CD4-positive, CD25-positive, alpha-beta regulatory T cell (primary cell): Measurements from ENCODE around the gene ACTN1. TPM values are rescaled to one million over a fixed set of nuclear protein-coding genes. Genes with fewer than 3 reads are reported as not detected.

Experiments
- ATAC-seq, 2 donors: fragments of 150-1000 bp; cut with Tn5 transposase; one replicate each; pipeline ENCODE4 v1.10.0; 2021; ENCODE audit warnings: low read depth in 2 of 2, moderate number of reproducible peaks in 2 of 2, moderate library complexity in 1 of 2
- DNase-seq, 3 donors: peaks; one replicate each; pipeline versions ENCODE4 v3.0.0 to v3.0.0-alpha.2; 2012 to 2022; ENCODE audit warnings: mixed read lengths in 1 of 3
- H3K27ac ChIP-seq: one replicate; pipeline ENCODE4 v1.7.0; 2013; ENCODE audit warnings: mild to moderate bottlenecking, low read length; ENCODE audit not compliant: insufficient read depth, poor library complexity, severe bottlenecking
- H3K27me3 ChIP-seq: one replicate; pipeline ENCODE4 v1.7.0; 2013; ENCODE audit warnings: low read length; ENCODE audit not compliant: control insufficient read depth, insufficient read depth
- H3K36me3 ChIP-seq: one replicate; pipeline ENCODE4 v1.7.0; 2013; ENCODE audit warnings: mild to moderate bottlenecking, low read length, moderate library complexity; ENCODE audit not compliant: control insufficient read depth, insufficient read depth
- H3K4me1 ChIP-seq: 2 replicates; pipeline ENCODE4 v1.7.0; 2013; ENCODE audit warnings: mild to moderate bottlenecking, low read length; ENCODE audit not compliant: insufficient read depth, control insufficient read depth, poor library complexity, severe bottlenecking
- H3K4me3 ChIP-seq: one replicate; pipeline ENCODE4 v1.7.0; 2013; ENCODE audit warnings: low read depth, mild to moderate bottlenecking, low read length, moderate library complexity
- H3K9me3 ChIP-seq, 2 experiments: 1 replicate in 1 of 2; 2 replicates in 1 of 2; pipeline ENCODE4 v1.7.0; 2013; ENCODE audit warnings: low read length in 2 of 2, mild to moderate bottlenecking in 1 of 2, moderate library complexity in 1 of 2; ENCODE audit not compliant: control insufficient read depth in 2 of 2
- H3K27ac Mint-ChIP-seq, 3 donors: one replicate each; pipeline ENCODE4 v1.8.0; 2020 to 2022; ENCODE audit warnings: mild to moderate bottlenecking in 3 of 3, mixed read lengths in 3 of 3, moderate library complexity in 2 of 3
- H3K27me3 Mint-ChIP-seq: one replicate; pipeline ENCODE4 v1.8.0; 2022; ENCODE audit warnings: mild to moderate bottlenecking, mixed read lengths
- H3K36me3 Mint-ChIP-seq: one replicate; pipeline ENCODE4 v1.8.0; 2020; ENCODE audit warnings: mixed read lengths
- H3K4me1 Mint-ChIP-seq, 4 donors: one replicate each; pipeline ENCODE4 v1.8.0; 2020 to 2022; ENCODE audit warnings: mixed read lengths in 4 of 4, mild to moderate bottlenecking in 1 of 4
- H3K4me3 Mint-ChIP-seq, 4 donors: one replicate each; pipeline ENCODE4 v1.8.0; 2020 to 2022; ENCODE audit warnings: mild to moderate bottlenecking in 4 of 4, mixed read lengths in 4 of 4, moderate library complexity in 3 of 4
- H3K9me3 Mint-ChIP-seq, 7 donors: one replicate each; pipeline ENCODE4 v1.8.0; 2020 to 2022; ENCODE audit warnings: mixed read lengths in 7 of 7, mild to moderate bottlenecking in 3 of 7, moderate library complexity in 2 of 7
- polyA plus RNA-seq, 4 donors: library from polyadenylated mRNA; unstranded; fragments of 300-500 nt; fragmentation: Illumina TruSeq; gene quantifications; one replicate each; pipeline ENCODE4 v1.2.3, GENCODE V29; 2021
- total RNA-seq: library from RNA; stranded (reverse); gene quantifications from one replicate; pipeline ENCODE4 v1.2.3, GENCODE V29; 2022

Gene ACTN1
- total and polyA plus RNA-seq, 5 donors from 2014 or later = 28.3 to 78.8 (median 47.5) TPM

DNA sequence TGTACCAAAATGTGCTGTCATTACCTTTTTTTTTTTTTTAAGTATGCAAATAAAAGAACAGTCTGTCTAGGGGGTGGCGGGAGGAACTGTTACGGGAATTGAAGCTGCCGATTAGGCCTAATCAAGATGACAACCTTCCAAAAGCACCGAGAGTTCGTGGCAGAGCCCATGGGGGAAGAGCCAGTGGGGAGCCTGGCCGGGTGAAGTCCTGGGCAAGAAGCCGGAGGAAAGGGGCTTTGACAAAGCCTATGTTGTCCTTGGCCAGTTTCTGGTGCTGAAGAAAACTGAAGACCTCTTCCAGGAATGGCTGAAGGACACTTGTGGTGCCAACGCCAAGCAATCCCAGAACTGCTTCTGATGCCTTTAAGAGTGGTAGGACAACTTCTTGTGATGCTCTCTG is 42.6 kb downstream of the ACTN1 start:
- no peak for DNase-seq
- peaks cover 5% of the 10 kb centered on the region for H3K36me3 Mint-ChIP-seq
- H3K27me3 Mint-ChIP-seq = no peaks in the 10 kb centered on the region
- H3K4me1 Mint-ChIP-seq = peaks cover 1 to 89% (median 31%) of the 10 kb centered on the region in 4 donors
- Histone ChIP-seq H3K4me3 (no peak overlapping the region), H3K27ac (no peak overlapping the region), H3K4me1 (peaks cover 5% of the 10 kb centered on the region), H3K9me3 (no peaks in the 10 kb centered on the region), H3K27me3 (no peaks in the 10 kb centered on the region), H3K36me3 (no peaks in the 10 kb centered on the region)
- no peak for ATAC-seq
- H3K27ac Mint-ChIP-seq = peak overlapping the region; percentile 48 to 78 (median 78)
- H3K9me3 Mint-ChIP-seq = no peaks in the 10 kb centered on the region
- no peak overlapping the region for H3K4me3 Mint-ChIP-seq

DNA sequence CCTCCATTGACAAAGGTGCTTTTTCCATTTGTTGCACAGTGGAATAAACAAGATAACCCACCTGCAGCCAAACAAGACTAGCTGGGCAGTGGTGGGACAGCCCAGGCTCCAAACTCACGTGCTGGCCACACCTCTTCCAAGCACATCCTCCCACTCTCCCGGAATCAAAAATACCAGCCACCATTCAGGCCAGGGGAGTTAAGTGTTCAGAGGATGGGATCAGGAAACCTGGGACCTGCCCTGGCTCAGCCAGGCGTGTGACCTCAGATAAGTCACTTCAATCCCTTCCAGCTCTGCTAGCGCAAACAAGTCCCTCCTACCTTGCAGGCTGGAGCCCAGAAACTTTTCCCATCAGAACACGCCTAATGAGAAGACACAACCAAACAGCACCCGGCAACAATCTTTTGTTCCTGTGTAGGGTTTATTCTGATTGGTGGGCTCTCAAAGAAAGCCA is 43.3 kb downstream of the ACTN1 start:
- no peak for ATAC-seq
- Histone ChIP-seq H3K4me1 (peaks cover 5% of the 10 kb centered on the region), H3K9me3 (no peaks in the 10 kb centered on the region), H3K27me3 (no peaks in the 10 kb centered on the region), H3K27ac (no peak overlapping the region), H3K36me3 (no peaks in the 10 kb centered on the region), H3K4me3 (no peak overlapping the region)
- H3K36me3 Mint-ChIP-seq = peaks cover 11% of the 10 kb centered on the region
- DNase-seq = no peak
- no peaks in the 10 kb centered on the region for H3K27me3 Mint-ChIP-seq
- H3K27ac Mint-ChIP-seq = peak overlapping the region in 2 of 3 donors; percentile 74 to 78
- H3K4me1 Mint-ChIP-seq = peaks cover 7 to 89% (median 31%) of the 10 kb centered on the region in 4 donors
- no peaks in the 10 kb centered on the region for H3K9me3 Mint-ChIP-seq
- H3K4me3 Mint-ChIP-seq = no peak overlapping the region

DNA sequence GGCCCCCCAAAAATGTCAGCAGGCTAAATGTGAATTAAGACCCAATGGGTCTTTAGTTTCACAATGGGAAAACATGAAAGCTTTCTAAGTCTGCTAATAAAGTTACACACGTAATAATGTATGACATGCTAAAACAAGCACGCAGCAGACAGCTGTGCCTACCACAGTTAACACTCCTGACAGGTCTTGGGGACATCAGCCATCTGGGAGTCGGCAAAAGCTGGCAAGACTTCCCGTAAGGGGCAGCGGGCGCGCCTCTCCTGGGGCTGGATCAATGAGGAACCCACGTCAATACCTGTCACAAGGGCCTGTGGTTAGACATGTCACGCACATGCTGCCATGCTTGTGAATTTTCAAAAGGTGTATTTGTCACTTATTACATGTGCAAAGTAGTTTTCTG is 45.0 kb downstream of the ACTN1 start:
- H3K27me3 Mint-ChIP-seq = no peaks in the 10 kb centered on the region
- Histone ChIP-seq H3K36me3 (no peaks in the 10 kb centered on the region), H3K9me3 (no peaks in the 10 kb centered on the region), H3K4me1 (peaks cover 5% of the 10 kb centered on the region), H3K27ac (no peak overlapping the region), H3K27me3 (no peaks in the 10 kb centered on the region), H3K4me3 (no peak overlapping the region)
- no peaks in the 10 kb centered on the region for H3K9me3 Mint-ChIP-seq
- H3K36me3 Mint-ChIP-seq = peaks cover 11% of the 10 kb centered on the region
- peaks cover 7 to 82% (median 29%) of the 10 kb centered on the region in 4 donors for H3K4me1 Mint-ChIP-seq
- no peak overlapping the region for H3K4me3 Mint-ChIP-seq
- DNase-seq (no peak), ATAC-seq (no peak)
- peak overlapping the region; percentile 27 to 61 (median 48) for H3K27ac Mint-ChIP-seq

DNA sequence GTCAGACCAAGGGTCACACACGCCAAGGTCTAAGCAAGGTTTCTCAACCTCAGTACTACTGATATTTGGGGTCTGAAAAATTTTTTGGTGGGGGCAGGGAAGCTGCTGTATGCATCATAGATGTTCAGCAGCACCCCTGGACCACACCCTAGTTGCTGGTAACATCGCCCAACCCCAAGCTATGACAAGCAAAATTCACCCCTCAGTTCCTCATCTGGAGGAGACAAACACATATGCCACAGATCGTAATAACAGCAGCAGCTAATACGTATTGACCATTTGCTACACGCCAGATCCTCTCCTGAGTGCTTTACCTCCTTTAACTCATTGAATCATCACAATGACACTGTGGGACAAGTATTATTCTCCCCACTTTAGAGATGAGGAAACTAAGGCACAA is 46.4 kb downstream of the ACTN1 start:
- H3K4me3 ChIP-seq = no peak overlapping the region
- Mint-ChIP-seq H3K4me3 (peak overlapping the region in 1 of 4 donors; percentile 35), H3K9me3 (no peaks in the 10 kb centered on the region), H3K27ac (no peak overlapping the region), H3K36me3 (peaks cover 11% of the 10 kb centered on the region), H3K4me1 (peaks cover 7 to 80% (median 21%) of the 10 kb centered on the region in 4 donors), H3K27me3 (no peaks in the 10 kb centered on the region)
- H3K4me1 ChIP-seq = no peaks in the 10 kb centered on the region
- ATAC-seq = no peak
- no peaks in the 10 kb centered on the region for H3K27me3 ChIP-seq
- H3K36me3 ChIP-seq = no peaks in the 10 kb centered on the region
- no peak for DNase-seq
- H3K27ac ChIP-seq = no peak overlapping the region
- H3K9me3 ChIP-seq = no peaks in the 10 kb centered on the region

DNA sequence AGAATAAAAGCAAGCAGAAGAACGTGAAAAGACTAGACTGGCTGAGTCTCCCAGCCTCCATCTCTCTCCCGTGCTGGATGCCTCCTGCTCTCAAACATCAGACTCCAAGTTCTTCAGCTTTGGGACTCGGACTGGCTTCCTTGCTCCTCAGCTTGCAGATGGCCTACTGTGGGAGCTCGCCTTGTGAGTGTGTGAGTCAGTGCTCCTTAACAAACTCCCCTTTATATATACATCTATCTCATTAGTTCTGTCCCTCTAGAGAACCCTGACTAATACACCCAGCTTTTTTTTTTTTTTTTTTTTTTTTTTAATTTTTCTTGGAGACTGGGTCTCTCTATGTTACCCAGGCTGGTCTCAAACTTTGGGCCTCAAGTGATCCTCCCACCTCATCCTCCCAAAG is 46.9 kb downstream of the ACTN1 start:
- no peaks in the 10 kb centered on the region for H3K9me3 ChIP-seq
- peaks cover 7 to 80% (median 21%) of the 10 kb centered on the region in 4 donors for H3K4me1 Mint-ChIP-seq
- no peak overlapping the region for H3K4me3 ChIP-seq
- no peaks in the 10 kb centered on the region for H3K27me3 ChIP-seq
- no peaks in the 10 kb centered on the region for H3K4me1 ChIP-seq
- DNase-seq (no peak), ATAC-seq (no peak)
- no peaks in the 10 kb centered on the region for H3K36me3 ChIP-seq
- H3K27me3 Mint-ChIP-seq = no peaks in the 10 kb centered on the region
- H3K9me3 Mint-ChIP-seq = peaks cover 0 to under 1% (median 0%) of the 10 kb centered on the region in 7 donors
- H3K27ac Mint-ChIP-seq = peak overlapping the region in 2 of 3 donors; percentile 77 to 82
- H3K36me3 Mint-ChIP-seq = peaks cover 11% of the 10 kb centered on the region
- no peak overlapping the region for H3K4me3 Mint-ChIP-seq
- H3K27ac ChIP-seq = no peak overlapping the region

DNA sequence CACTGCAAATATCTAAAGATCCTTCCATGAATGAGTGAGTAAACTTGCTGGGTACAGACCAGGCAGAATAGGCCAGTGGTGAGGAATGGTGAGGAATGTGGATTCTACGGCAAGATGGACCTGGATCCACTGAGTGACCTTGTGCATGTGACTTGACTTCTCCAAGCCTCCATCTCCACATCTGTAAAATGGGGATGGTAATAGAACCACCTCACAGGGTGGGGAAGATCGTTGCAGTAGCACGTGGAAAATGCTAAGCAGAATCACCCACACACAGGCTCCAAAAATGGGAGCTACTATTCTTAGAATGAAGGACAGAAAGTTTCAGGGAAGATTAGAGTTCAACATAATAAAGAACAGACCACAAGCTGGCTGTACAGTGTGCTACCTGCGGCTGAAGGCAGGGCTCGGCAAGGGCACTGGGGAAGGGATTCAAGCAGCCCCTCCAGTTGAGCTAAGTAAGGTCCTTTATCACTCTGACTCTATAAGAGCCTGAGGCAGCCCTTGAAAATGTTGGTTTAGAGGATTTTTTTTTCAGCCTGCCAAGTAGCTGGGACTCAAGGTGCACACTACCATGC is 47.5 kb downstream of the ACTN1 start:
- ATAC-seq = no peak
- H3K27ac ChIP-seq = no peak overlapping the region
- H3K4me3 Mint-ChIP-seq = no peak overlapping the region
- H3K4me1 ChIP-seq = no peaks in the 10 kb centered on the region
- no peak for DNase-seq
- H3K36me3 Mint-ChIP-seq = peaks cover 12% of the 10 kb centered on the region
- H3K27ac Mint-ChIP-seq = peak overlapping the region in 2 of 3 donors; percentile 77 to 85
- no peaks in the 10 kb centered on the region for H3K27me3 ChIP-seq
- peaks cover 0 to 7% (median 0%) of the 10 kb centered on the region in 7 donors for H3K9me3 Mint-ChIP-seq
- H3K36me3 ChIP-seq = no peaks in the 10 kb centered on the region
- H3K27me3 Mint-ChIP-seq = no peaks in the 10 kb centered on the region
- no peak overlapping the region for H3K4me3 ChIP-seq
- peaks cover 0 to 1% of the 10 kb centered on the region in 2 experiments for H3K9me3 ChIP-seq
- H3K4me1 Mint-ChIP-seq = peaks cover 7 to 77% (median 17%) of the 10 kb centered on the region in 4 donors

DNA sequence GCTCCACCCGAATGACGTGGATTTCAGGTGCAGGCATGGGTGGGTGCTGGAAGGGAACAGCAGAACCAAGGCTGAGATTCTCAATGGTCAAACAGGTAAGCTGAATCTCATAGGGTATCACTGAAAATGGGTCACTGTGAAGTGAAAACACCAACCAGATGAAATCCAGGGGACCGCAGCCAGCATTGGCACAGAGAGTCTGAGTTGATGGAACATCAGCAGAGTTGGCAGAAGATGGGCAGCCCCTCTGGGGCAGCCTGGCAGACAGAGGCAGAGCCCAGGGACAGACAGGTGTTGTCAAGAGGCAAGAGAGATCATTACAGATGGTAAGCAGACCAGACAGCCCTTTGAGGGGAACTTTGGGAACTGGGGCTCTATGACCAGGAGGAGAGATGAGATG is 48.0 kb downstream of the ACTN1 start:
- Mint-ChIP-seq H3K9me3 (peaks cover 0 to 9% (median under 1%) of the 10 kb centered on the region in 7 donors), H3K27me3 (no peaks in the 10 kb centered on the region), H3K36me3 (peaks cover 16% of the 10 kb centered on the region), H3K27ac (peak overlapping the region in 2 of 3 donors; percentile 77 to 85), H3K4me3 (no peak overlapping the region), H3K4me1 (peaks cover 7 to 73% (median 13%) of the 10 kb centered on the region in 4 donors)
- ATAC-seq (no peak), DNase-seq (no peak)
- Histone ChIP-seq H3K4me3 (no peak overlapping the region), H3K27ac (no peak overlapping the region), H3K4me1 (no peaks in the 10 kb centered on the region), H3K36me3 (peaks cover 3% of the 10 kb centered on the region), H3K27me3 (no peaks in the 10 kb centered on the region), H3K9me3 (peaks cover 1 to 6% of the 10 kb centered on the region in 2 experiments)
